Gastroesophageal sphincter (tissue), 3 donors: Measurements from ENCODE around the gene GTF2B.

Experiments
- CTCF ChIP-seq, 4 experiments: fragments of 200-600 bp in 2 of 4; fragments of 450-650 bp in 2 of 4; sonication (generic) in 1 of 4; IDR thresholded peaks; one replicate each; pipeline ENCODE4 v1.5.1; 2017 to 2019; ENCODE audit warnings: antibody characterized with exemption in 4 of 4, mild to moderate bottlenecking in 2 of 4, moderate library complexity in 2 of 4
- EP300 ChIP-seq: sonication (generic); formaldehyde crosslinking; IDR thresholded peaks from one replicate; pipeline ENCODE4 v1.6.1; 2017; ENCODE audit warnings: antibody characterized with exemption, mild to moderate bottlenecking
- POLR2A ChIP-seq, 2 donors: fragments of 450-650 bp; IDR thresholded peaks; one replicate each; pipeline ENCODE4 v1.6.1; 2017; ENCODE audit warnings: antibody characterized with exemption in 2 of 2, mild to moderate bottlenecking in 2 of 2, moderate library complexity in 1 of 2

- no peak for TF ChIP-seq POLR2A (IDR thresholded peaks at IDR 0.05)
- no peak for TF ChIP-seq EP300
- no peak for TF ChIP-seq CTCF (IDR thresholded peaks at IDR 0.05)
Observed at GRCh38 chr1:88877911-88878310, 13.5 kb downstream of the GTF2B start.
